K562 (cell line): ENCODE data around the gene NTN4. TPM values are rescaled to one million over a fixed set of nuclear protein-coding genes. Genes with fewer than 3 reads are reported as not detected.

Experiments used
- ATAC-seq: fragments of 200-7000 bp; cut with Tn5 transposase; 3 replicates; pipeline ENCODE4 v1.9.1; 2020; ENCODE audit warnings: moderate library complexity
- BruUV-seq: library from RNA; stranded (reverse); fragments of 400-500 nt; replicated peaks from 2 replicates; lab custom pipeline; 2021; lab: Mats Ljungman, UMichigan
- CTCF ChIA-PET: fragments of 300-600 bp; formaldehyde crosslinking; extraction: SDS; loops from one replicate; lab custom pipeline; 2021; ENCODE audit warnings: low intra/inter-chr PET ratio; lab: Yijun Ruan, JAX
- POLR2A ChIA-PET: fragments of 300-600, 350-650 bp; sonication (Branson Sonifier 250); formaldehyde crosslinking; extraction: SDS; loops from one replicate; lab custom pipeline; 2021; ENCODE audit warnings: antibody characterized with exemption, inconsistent platforms; lab: Yijun Ruan, JAX
- DNase-seq, 4 experiments: peaks; one replicate each; pipeline versions ENCODE4 v3.0.0 to v3.0.0-alpha.2; 2011 to 2018; ENCODE audit warnings: low spot score in 3 of 4, mixed read lengths in 3 of 4; ENCODE audit errors: extremely low read depth in 1 of 4
- FAIRE-seq: peaks from 2 replicates; lab custom pipeline; 2011; peaks lifted over from hg19 to GRCh38; lab: Jason Lieb, UNC
- H2AFZ ChIP-seq: 2 replicates; pipeline ENCODE4 v1.6.0; 2011; ENCODE audit warnings: low read depth, low read length, control low read depth, inconsistent platforms
- H3K27ac ChIP-seq: fragments of 200-600 bp; 3 replicates; pipeline ENCODE4 v1.8.0; 2011; ENCODE audit warnings: low read depth, mild to moderate bottlenecking, control low read depth, inconsistent platforms, low read length, moderate library complexity, mixed read lengths; ENCODE audit errors: extremely low read depth
- H3K27me3 ChIP-seq, 2 experiments: fragments of 300-600 bp in 1 of 2; 2 replicates in 1 of 2; 3 replicates in 1 of 2; pipeline versions ENCODE4 v1.6.0 to v1.8.0; 2011; ENCODE audit warnings: inconsistent platforms in 2 of 2, low read length in 2 of 2, mild to moderate bottlenecking in 1 of 2, mixed read lengths in 1 of 2, moderate library complexity in 1 of 2; ENCODE audit not compliant: control insufficient read depth in 2 of 2, insufficient read depth in 2 of 2
- H3K36me3 ChIP-seq: fragments of 300-600 bp; 3 replicates; pipeline ENCODE4 v1.8.0; 2011; ENCODE audit warnings: mild to moderate bottlenecking, low read length, inconsistent platforms; ENCODE audit not compliant: control insufficient read depth, insufficient read depth
- H3K4me1 ChIP-seq, 2 experiments: fragments of 200-600 bp in 1 of 2; replicated peaks in 1 of 2; 2 replicates in 1 of 2; 3 replicates in 1 of 2; pipeline versions ENCODE4 v1.5.1 to v1.8.0; 2011; ENCODE audit warnings: inconsistent platforms in 2 of 2, low read length in 2 of 2, mild to moderate bottlenecking in 1 of 2, mixed read lengths in 1 of 2, moderate library complexity in 1 of 2; ENCODE audit not compliant: control insufficient read depth in 2 of 2, insufficient read depth in 2 of 2
- H3K4me2 ChIP-seq: 2 replicates; pipeline ENCODE4 v1.6.1; 2011; ENCODE audit warnings: low read length, control low read depth, inconsistent platforms, mixed read lengths; ENCODE audit not compliant: insufficient read depth
- H3K4me3 ChIP-seq: fragments of 200-600 bp; sonication (generic), shearing (Covaris generic); 2 replicates; pipeline ENCODE4 v1.5.1; 2016; ENCODE audit warnings: control low read depth, inconsistent platforms
- H3K79me2 ChIP-seq: fragments of 200-600 bp; 3 replicates; pipeline ENCODE4 v1.8.0; 2011; ENCODE audit warnings: low read length, inconsistent platforms; ENCODE audit not compliant: control insufficient read depth, insufficient read depth
- H3K9ac ChIP-seq, 2 experiments: 2 replicates each; pipeline versions ENCODE4 v1.6.0 to v1.6.1; 2011; ENCODE audit warnings: low read depth in 2 of 2, low read length in 2 of 2, control low read depth in 1 of 2, inconsistent platforms in 1 of 2, mild to moderate bottlenecking in 1 of 2, mixed read lengths in 1 of 2; ENCODE audit not compliant: insufficient read depth in 1 of 2
- H3K9me1 ChIP-seq: one replicate; pipeline ENCODE4 v1.6.0; 2011; ENCODE audit warnings: inconsistent platforms, mild to moderate bottlenecking, low read length, moderate library complexity; ENCODE audit not compliant: control insufficient read depth, insufficient read depth
- H3K9me3 ChIP-seq: replicated peaks from 2 replicates; pipeline ENCODE4 v1.5.1; 2011; ENCODE audit warnings: low read depth, low read length, inconsistent platforms; ENCODE audit not compliant: control insufficient read depth, insufficient read depth
- H4K20me1 ChIP-seq: replicated peaks from 2 replicates; pipeline ENCODE4 v1.6.1; 2011; ENCODE audit warnings: low read length, inconsistent platforms, mixed read lengths; ENCODE audit not compliant: control insufficient read depth, insufficient read depth
- BCOR ChIP-seq: fragments of 450-650 bp; IDR thresholded peaks from 2 replicates; pipeline ENCODE4 v1.6.1; 2016
- FOXJ2 ChIP-seq: fragments of 200-800 bp; sonication (Bioruptor generic); IDR thresholded peaks from 2 replicates; pipeline ENCODE4 v1.6.1; 2016; ENCODE audit warnings: missing genetic modification characterization, missing compliant biosample characterization
- GABPB2 ChIP-seq: fragments of 250-450 bp; sonication (Bioruptor Pico); conservative IDR thresholded peaks from 2 replicates; pipeline ENCODE4 v1.5.1; 2021; ENCODE audit warnings: mild to moderate bottlenecking
- MTA3 ChIP-seq: fragments of 450-650 bp; formaldehyde crosslinking; IDR thresholded peaks from 2 replicates; pipeline ENCODE4 v1.6.1; 2017; ENCODE audit warnings: mild to moderate bottlenecking, borderline replicate concordance
- NFIX ChIP-seq: fragments of 250-450 bp; sonication (Bioruptor Pico); IDR thresholded peaks from 2 replicates; pipeline ENCODE4 v1.4.0; 2020; ENCODE audit warnings: low read depth, mild to moderate bottlenecking, moderate library complexity
- PHF20 ChIP-seq: fragments of 450-650 bp; IDR thresholded peaks from 2 replicates; pipeline ENCODE4 v1.6.1; 2018; ENCODE audit not compliant: partially characterized antibody
- POLR2AphosphoS5 ChIP-seq: IDR thresholded peaks from 2 replicates; pipeline ENCODE4 v1.6.1; 2011; ENCODE audit warnings: mild to moderate bottlenecking, low read depth, low read length, moderate library complexity; ENCODE audit not compliant: control insufficient read depth, insufficient read depth
- SETDB1 ChIP-seq: IDR thresholded peaks from one replicate; pipeline ENCODE4 v1.6.1; 2012; ENCODE audit warnings: low read length, control low read depth, inconsistent platforms
- USF1 ChIP-seq: sonication (generic); formaldehyde crosslinking; IDR thresholded peaks from 2 replicates; pipeline ENCODE4 v1.9.0; 2022; ENCODE audit warnings: mild to moderate bottlenecking, missing genetic modification reagents
- ZNF354B ChIP-seq: fragments of 250-450 bp; sonication (Bioruptor Pico); IDR thresholded peaks from 2 replicates; pipeline ENCODE4 v1.4.0; 2020
- ZNF507 ChIP-seq: conservative IDR thresholded peaks from 2 replicates; pipeline ENCODE4 v1.6.1; 2017; ENCODE audit warnings: missing genetic modification characterization, missing compliant biosample characterization
- WGBS: fragments of 100-300 bp; shearing (Covaris generic); methylation state at CpG from one replicate; pipeline ENCODE4 v1.1.6; 2016; ENCODE audit warnings: low coverage, mixed read lengths; ENCODE audit not compliant: insufficient coverage; ENCODE audit errors: missing lambda C conversion rate; 5-methylcytosine and 5-hydroxymethylcytosine counted together
- in situ Hi-C: fragments of 300-500 bp; cut with MboI; formaldehyde crosslinking; loops from 4 replicates; pipeline ENCODE4 v1.15.0; 2018; ENCODE audit warnings: inconsistent platforms, mixed read lengths
- intact Hi-C: fragments of 100-400 bp; cut with micrococcal nuclease; formaldehyde crosslinking; loops from 2 replicates; pipeline ENCODE4 v1.14.2; 2022
- polyA plus RNA-seq, 8 experiments: library from polyadenylated mRNA; depleted of rRNA in 4 of 8; stranded (reverse) in 5 of 8; unstranded in 3 of 8; fragments of >200 nt; fragmentation: Nextera tagmentation in 2 of 8; fragmentation: Illumina TruSeq in 1 of 8; extraction: Ambion mirVana in 2 of 8; extraction: Trizol in 1 of 8; gene quantifications; 2 replicates each; pipeline versions ENCODE4 v1.2.1 to v1.2.3, GENCODE V29; 2011 to 2014; ENCODE audit warnings: inconsistent platforms in 1 of 8, missing spikeins in 1 of 8
- total RNA-seq, 7 experiments: library from RNA; depleted of rRNA in 6 of 7; stranded (reverse); fragments of >200 nt in 6 of 7; fragmentation: Illumina TruSeq in 2 of 7; extraction: Trizol in 2 of 7; gene quantifications; 2 replicates each; pipeline versions ENCODE4 v1.2.1 to v1.2.3, GENCODE V29; 2011 to 2021; ENCODE audit warnings: low replicate concordance in 1 of 7
- TF ChIP-seq, protein P1 (sequence below): fragments of 250-450 bp; sonication (Bioruptor Pico); IDR thresholded peaks from 2 replicates; pipeline ENCODE4 v1.8.0; 2022; ENCODE audit warnings: inconsistent platforms, mild to moderate bottlenecking, moderate library complexity, borderline replicate concordance
- TF ChIP-seq, protein P2 (sequence below): sonication (generic); formaldehyde crosslinking; IDR thresholded peaks from 2 replicates; pipeline ENCODE4 v1.8.1; 2023; ENCODE audit warnings: mild to moderate bottlenecking, missing genetic modification reagents

Gene NTN4
- total and polyA plus RNA-seq, 9 of the 15 experiments (the other 6 are each of a cell fraction or from before 2014, with no cell fraction given), result 0.13 TPM; not detected in 8

DNA sequence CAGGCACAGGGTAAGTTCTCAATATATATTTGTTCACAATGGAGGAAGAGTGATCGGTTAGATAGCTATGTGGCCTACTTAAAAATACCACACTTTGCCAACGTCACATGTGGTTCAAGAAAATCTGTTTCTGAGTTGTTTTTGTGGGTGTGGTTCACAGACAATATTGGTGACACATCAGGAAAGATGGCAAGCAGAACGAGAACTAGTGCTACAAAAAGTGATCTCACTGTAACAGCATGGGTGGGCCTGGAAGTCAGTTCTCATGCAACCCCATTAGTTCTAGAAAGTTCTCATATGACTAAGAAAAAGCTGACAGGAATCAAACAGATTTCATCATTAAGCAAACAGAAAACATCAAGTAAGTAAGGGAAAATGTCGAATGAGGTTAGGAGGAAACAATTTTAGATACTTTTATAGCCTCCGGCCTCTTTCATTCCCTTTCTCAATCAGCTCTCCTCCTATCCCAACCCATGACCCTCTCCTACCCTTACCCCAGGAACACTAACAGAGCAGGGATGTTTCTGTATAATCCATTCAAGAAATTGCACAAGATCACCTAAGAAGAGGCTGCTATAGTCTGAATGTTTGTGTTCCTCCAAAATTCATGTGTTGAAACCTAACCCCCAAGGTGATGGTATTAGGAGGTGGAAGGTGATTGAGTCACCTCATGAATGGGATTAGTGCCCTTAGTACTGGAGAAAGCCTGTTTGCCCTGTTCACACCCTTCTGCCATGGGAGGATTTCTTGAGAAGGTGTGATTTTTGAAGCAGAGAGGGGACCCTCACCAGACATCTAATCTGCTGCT lies 15.5 kb upstream of the NTN4 start:
- H4K20me1 ChIP-seq, result no peaks in the 10 kb centered on the region
- H3K36me3 ChIP-seq, result no peaks in the 10 kb centered on the region
- no TSS peak for BruUV-seq
- in situ Hi-C loops, result no loop called here
- ChIA-PET POLR2A (no interaction called here), CTCF (no interaction called here)
- no peak overlapping the region for H3K9ac ChIP-seq
- intact Hi-C loops, result no loop called here
- no peak overlapping the region for H3K4me3 ChIP-seq
- no peak for ATAC-seq
- no peaks in the 10 kb centered on the region for H3K79me2 ChIP-seq
- FAIRE-seq, result no peak
- H3K4me2 ChIP-seq, result no peak overlapping the region
- 1% methylated on average over 5 of the region's 5 CpGs for WGBS
- no peaks in the 10 kb centered on the region; a peak in 1 of 5 replicates for H3K27me3 ChIP-seq
- H2AFZ ChIP-seq, result no peak overlapping the region
- no peaks in the 10 kb centered on the region for H3K4me1 ChIP-seq
- TF ChIP-seq, protein P1, sequence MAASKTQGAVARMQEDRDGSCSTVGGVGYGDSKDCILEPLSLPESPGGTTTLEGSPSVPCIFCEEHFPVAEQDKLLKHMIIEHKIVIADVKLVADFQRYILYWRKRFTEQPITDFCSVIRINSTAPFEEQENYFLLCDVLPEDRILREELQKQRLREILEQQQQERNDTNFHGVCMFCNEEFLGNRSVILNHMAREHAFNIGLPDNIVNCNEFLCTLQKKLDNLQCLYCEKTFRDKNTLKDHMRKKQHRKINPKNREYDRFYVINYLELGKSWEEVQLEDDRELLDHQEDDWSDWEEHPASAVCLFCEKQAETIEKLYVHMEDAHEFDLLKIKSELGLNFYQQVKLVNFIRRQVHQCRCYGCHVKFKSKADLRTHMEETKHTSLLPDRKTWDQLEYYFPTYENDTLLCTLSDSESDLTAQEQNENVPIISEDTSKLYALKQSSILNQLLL (CRISPR knock-in tag), result no peak
- TF ChIP-seq MTA3 (no peak), SETDB1 (no peak), GABPB2 (CRISPR knock-in tag) (no peak), BCOR (no peak), FOXJ2 (no peak), ZNF354B (CRISPR knock-in tag) (no peak), ZNF507 (tag) (no peak), POLR2AphosphoS5 (no peak), PHF20 (no peak), NFIX (CRISPR knock-in tag) (no peak), USF1 (CRISPR knock-in tag) (no peak)
- TF ChIP-seq, protein P2, sequence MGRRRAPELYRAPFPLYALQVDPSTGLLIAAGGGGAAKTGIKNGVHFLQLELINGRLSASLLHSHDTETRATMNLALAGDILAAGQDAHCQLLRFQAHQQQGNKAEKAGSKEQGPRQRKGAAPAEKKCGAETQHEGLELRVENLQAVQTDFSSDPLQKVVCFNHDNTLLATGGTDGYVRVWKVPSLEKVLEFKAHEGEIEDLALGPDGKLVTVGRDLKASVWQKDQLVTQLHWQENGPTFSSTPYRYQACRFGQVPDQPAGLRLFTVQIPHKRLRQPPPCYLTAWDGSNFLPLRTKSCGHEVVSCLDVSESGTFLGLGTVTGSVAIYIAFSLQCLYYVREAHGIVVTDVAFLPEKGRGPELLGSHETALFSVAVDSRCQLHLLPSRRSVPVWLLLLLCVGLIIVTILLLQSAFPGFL (CRISPR knock-in tag), result no peak
- H3K27ac ChIP-seq, result no peak overlapping the region
- H3K9me3 ChIP-seq, result no peaks in the 10 kb centered on the region
- H3K9me1 ChIP-seq, result no peaks in the 10 kb centered on the region
- no peak for DNase-seq
